ENCODE results near the gene NOCT.

Gene NOCT

DNA sequence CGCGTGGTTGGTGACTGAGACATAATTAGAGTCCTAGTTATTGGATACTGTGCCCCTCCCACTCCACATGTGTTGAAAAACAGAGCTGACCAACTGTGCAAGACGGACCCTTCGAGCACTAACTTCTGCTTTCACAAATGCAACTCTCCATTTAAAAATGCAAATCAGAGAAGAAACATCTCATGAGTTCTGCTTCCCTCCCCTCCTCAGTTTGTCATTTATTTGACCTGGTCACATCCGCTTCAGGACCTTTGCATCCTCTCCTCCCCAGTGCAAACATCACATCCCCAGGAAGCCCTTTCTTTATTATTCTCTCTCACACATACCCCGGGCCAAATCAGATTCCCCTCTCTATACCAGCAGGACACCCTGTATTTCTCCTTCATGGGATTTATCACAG is 38.1 kb upstream of the NOCT start:
- Histone ChIP-seq H3K4me1 (ENCODE audit: control insufficient read depth, insufficient read depth, low read length) (no peaks in the 10 kb centered on the region), H3K4me3 (ENCODE audit: low read depth, low read length) (no peak overlapping the region), H3K9me3 (ENCODE audit: control insufficient read depth, insufficient read depth, low read depth, low read length) (no peaks in the 10 kb centered on the region), H3K36me3 (ENCODE audit: control insufficient read depth in 2 of 2, insufficient read depth in 1 of 2, low read length in 2 of 2) (no peaks in the 10 kb centered on the region), H3K27ac (ENCODE audit: extremely low read depth, low read depth, low read length) (no peak overlapping the region)
- ChIA-PET POLR2A (no interaction called here), CTCF (interaction anchor here (0.7 kb wide), 1 partner anchor 18 kb away, joined by 3 read pairs; no protein-coding TSS in a partner anchor)
- TF ChIP-seq ZNF571 (tag by site-specific recombination; IDR thresholded peaks at IDR 0.05) (no peak), TCF7L2 (IDR thresholded peaks at IDR 0.05; ENCODE audit: borderline replicate concordance, low read depth, low read length) (no peak)

DNA sequence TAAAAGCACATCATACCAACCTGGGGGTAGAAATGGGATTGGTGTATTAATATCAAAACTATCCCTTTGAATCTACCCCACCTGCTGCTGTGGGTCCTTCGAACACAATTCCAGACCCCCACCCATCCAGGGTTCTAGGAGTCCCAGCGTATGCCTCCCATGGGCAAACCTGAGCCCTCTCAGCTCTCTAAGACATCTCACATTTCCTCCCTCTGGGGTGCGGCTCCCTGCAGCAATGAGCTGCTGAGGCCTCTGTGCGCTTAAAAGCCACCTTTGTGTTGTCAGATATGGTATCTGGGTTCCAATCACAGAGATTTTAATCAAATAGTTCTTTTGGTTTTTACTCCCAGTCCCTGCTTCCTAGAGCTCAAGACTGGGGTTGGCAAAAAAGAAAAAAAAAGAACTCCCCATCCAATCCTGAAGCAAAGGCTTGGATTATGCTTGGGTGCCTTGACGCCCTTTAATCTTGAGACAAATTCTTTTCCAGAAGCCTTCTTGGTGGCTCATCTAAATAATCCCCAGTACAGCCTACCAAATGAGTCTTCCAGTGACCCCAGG is 37.5 kb upstream of the NOCT start:
- POLR2A ChIA-PET = no interaction called here
- Histone ChIP-seq H3K4me3 (ENCODE audit: low read depth, low read length) (no peak overlapping the region), H3K9me3 (ENCODE audit: control insufficient read depth, insufficient read depth, low read depth, low read length) (no peaks in the 10 kb centered on the region), H3K36me3 (ENCODE audit: control insufficient read depth in 2 of 2, insufficient read depth in 1 of 2, low read length in 2 of 2) (no peaks in the 10 kb centered on the region), H3K27ac (ENCODE audit: extremely low read depth, low read depth, low read length) (no peak overlapping the region), H3K4me1 (ENCODE audit: control insufficient read depth, insufficient read depth, low read length) (no peaks in the 10 kb centered on the region)
- CTCF ChIA-PET = interaction anchor here (0.7 kb wide), 1 partner anchor 18 kb away, joined by 3 read pairs; no protein-coding TSS in a partner anchor
- TF ChIP-seq ZNF658 (tag by site-specific recombination; IDR thresholded peaks at IDR 0.05) (no peak), ZNF529 (tag by site-specific recombination; IDR thresholded peaks at IDR 0.05; ENCODE audit: insufficient replicate concordance) (no peak), ELK4 (IDR thresholded peaks at IDR 0.05; ENCODE audit: borderline replicate concordance, low read depth, low read length) (no peak), ZNF335 (tag by site-specific recombination; conservative IDR thresholded peaks at IDR 0.05) (no peak), ZNF302 (tag by site-specific recombination; IDR thresholded peaks at IDR 0.05; ENCODE audit: low read depth) (no peak), REST (tag by site-specific recombination; IDR thresholded peaks at IDR 0.05) (no peak), ZBTB20 (tag by site-specific recombination; IDR thresholded peaks at IDR 0.05) (no peak), ZNF785 (tag by site-specific recombination; IDR thresholded peaks at IDR 0.05) (no peak)
- TF ChIP-seq, protein P1, sequence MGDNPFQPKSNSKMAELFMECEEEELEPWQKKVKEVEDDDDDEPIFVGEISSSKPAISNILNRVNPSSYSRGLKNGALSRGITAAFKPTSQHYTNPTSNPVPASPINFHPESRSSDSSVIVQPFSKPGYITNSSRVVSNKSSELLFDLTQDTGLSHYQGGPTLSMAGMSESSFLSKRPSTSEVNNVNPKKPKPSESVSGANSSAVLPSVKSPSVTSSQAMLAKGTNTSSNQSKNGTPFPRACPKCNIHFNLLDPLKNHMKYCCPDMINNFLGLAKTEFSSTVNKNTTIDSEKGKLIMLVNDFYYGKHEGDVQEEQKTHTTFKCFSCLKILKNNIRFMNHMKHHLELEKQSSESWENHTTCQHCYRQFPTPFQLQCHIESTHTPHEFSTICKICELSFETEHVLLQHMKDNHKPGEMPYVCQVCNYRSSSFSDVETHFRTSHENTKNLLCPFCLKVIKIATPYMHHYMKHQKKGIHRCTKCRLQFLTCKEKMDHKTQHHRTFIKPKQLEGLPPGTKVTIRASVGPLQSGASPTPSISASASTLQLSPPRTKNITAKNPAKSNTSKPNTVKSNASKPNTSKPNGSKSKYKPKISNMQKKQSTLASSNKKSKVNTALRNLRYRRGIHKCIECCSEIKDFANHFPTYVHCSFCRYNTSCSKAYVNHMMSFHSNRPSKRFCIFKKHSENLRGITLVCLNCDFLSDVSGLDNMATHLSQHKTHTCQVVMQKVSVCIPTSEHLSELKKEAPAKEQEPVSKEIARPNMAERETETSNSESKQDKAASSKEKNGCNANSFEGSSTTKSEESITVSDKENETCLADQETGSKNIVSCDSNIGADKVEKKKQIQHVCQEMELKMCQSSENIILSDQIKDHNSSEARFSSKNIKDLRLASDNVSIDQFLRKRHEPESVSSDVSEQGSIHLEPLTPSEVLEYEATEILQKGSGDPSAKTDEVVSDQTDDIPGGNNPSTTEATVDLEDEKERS (tag by site-specific recombination; IDR thresholded peaks at IDR 0.05) = no peak

DNA sequence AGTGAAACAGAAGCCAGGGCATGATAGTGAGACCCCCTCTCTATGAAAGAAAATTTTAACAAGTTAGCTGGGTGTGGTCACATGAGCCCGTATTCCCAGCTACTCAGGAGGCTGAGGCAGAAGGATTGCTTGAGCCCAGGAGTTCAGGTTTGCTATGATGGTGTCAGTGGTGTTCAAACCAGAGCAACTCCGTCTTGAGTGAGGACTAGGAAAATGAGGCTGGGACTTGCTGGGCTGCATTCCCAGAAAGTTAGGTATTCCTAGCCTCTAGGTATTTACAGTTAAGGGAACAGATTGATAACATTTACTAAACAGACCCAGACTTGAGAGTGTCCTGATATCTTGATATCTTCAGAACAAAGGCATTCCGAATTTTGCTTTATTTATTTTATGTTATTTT is 37.0 kb upstream of the NOCT start:
- H3K9me3 ChIP-seq (ENCODE audit: control insufficient read depth, insufficient read depth, low read depth, low read length) = no peaks in the 10 kb centered on the region
- POLR2A ChIA-PET = no interaction called here
- no peak for TF ChIP-seq ZNF621 (tag by site-specific recombination; IDR thresholded peaks at IDR 0.05)
- TF ChIP-seq ZNF214 (tag by site-specific recombination; IDR thresholded peaks at IDR 0.05; ENCODE audit: borderline replicate concordance) = no peak
- TF ChIP-seq, protein P2, sequence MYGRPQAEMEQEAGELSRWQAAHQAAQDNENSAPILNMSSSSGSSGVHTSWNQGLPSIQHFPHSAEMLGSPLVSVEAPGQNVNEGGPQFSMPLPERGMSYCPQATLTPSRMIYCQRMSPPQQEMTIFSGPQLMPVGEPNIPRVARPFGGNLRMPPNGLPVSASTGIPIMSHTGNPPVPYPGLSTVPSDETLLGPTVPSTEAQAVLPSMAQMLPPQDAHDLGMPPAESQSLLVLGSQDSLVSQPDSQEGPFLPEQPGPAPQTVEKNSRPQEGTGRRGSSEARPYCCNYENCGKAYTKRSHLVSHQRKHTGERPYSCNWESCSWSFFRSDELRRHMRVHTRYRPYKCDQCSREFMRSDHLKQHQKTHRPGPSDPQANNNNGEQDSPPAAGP (tag by site-specific recombination; IDR thresholded peaks at IDR 0.05) = no peak
- no peak for TF ChIP-seq ZNF792 (tag by site-specific recombination; IDR thresholded peaks at IDR 0.05)
- H3K36me3 ChIP-seq (ENCODE audit: control insufficient read depth in 2 of 2, insufficient read depth in 1 of 2, low read length in 2 of 2) = no peaks in the 10 kb centered on the region
- no peak overlapping the region for H3K27ac ChIP-seq (ENCODE audit: extremely low read depth, low read depth, low read length)
- CTCF ChIA-PET = no interaction called here
- no peaks in the 10 kb centered on the region for H3K4me1 ChIP-seq (ENCODE audit: control insufficient read depth, insufficient read depth, low read length)
- no peak overlapping the region for H3K4me3 ChIP-seq (ENCODE audit: low read depth, low read length)
